ENCODE data around the gene ACOT13.
A peak's percentile ranks its signal among the peaks of the same experiment; 100 is the strongest.

Gene ACOT13

DNA sequence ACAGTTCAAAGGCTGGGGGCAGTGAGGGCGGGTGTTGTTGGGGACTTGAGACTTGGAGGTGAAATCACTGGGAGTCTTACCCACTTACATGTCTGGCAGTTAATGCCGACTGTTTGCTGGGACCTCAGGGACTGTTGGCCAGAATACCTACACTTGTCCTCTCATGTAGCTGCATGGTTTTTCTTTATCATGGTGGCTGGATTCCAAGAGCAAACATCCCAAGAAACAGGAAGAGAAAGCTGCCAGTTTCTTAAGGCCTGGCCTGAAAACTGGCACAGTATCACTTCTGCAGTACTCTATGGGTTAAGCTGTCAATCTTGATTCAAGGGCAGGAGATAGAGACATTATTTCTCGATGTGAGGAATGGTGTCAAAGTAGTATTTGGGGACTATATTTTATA, 71.9 kb downstream of the ACOT13 start:
- no peaks in the 10 kb centered on the region for H3K27me3 ChIP-seq (ENCODE audit: low read depth, low read length)
- H3K36me3 ChIP-seq (replicated peaks; ENCODE audit: low read depth, low read length), result no peaks in the 10 kb centered on the region
- H3K4me1 ChIP-seq (ENCODE audit: low read length), result peaks cover 24% of the 10 kb centered on the region
- no peak overlapping the region for H3K4me3 ChIP-seq (ENCODE audit: low read length)
- no peak for TF ChIP-seq EZH2phosphoT487 (IDR thresholded peaks at IDR 0.05; ENCODE audit: low read depth)
- TF ChIP-seq, protein P1, sequence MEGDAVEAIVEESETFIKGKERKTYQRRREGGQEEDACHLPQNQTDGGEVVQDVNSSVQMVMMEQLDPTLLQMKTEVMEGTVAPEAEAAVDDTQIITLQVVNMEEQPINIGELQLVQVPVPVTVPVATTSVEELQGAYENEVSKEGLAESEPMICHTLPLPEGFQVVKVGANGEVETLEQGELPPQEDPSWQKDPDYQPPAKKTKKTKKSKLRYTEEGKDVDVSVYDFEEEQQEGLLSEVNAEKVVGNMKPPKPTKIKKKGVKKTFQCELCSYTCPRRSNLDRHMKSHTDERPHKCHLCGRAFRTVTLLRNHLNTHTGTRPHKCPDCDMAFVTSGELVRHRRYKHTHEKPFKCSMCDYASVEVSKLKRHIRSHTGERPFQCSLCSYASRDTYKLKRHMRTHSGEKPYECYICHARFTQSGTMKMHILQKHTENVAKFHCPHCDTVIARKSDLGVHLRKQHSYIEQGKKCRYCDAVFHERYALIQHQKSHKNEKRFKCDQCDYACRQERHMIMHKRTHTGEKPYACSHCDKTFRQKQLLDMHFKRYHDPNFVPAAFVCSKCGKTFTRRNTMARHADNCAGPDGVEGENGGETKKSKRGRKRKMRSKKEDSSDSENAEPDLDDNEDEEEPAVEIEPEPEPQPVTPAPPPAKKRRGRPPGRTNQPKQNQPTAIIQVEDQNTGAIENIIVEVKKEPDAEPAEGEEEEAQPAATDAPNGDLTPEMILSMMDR (IDR thresholded peaks at IDR 0.05; ENCODE audit: low read depth, low read length), result no peak
- H3K27ac ChIP-seq (ENCODE audit: low read length), result no peak overlapping the region
- no peaks in the 10 kb centered on the region for H4K20me1 ChIP-seq (ENCODE audit: insufficient read depth, low read length)
- H2AFZ ChIP-seq (ENCODE audit: low read depth, low read length), result no peak overlapping the region
- H3K4me2 ChIP-seq (ENCODE audit: low read length), result no peak overlapping the region
- no peak overlapping the region for H3K9ac ChIP-seq (ENCODE audit: low read length)
- H3K9me3 ChIP-seq (ENCODE audit: insufficient read depth, low read length), result no peaks in the 10 kb centered on the region; the same call in 1 of the 2 replicates
- H3K79me2 ChIP-seq (ENCODE audit: low read length), result no peaks in the 10 kb centered on the region

DNA sequence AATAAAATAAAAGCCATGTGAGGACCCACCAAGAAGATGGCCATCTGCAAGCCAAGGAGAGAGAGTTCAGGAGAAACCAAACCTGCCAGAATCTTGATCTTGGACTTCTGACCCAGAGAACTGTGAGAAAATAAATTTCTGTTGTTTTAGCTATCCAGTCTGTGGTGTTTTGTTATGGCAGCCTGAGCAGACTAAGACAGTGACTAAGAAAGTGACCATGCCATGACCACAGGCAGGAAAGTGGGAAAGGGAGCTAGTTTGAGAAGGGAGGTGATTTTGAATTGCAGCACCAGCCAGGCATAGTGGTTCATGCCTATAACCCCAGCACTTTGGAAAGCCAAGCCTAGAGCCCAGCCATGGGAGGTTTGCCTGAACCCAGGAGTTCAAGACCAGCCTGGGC, 74.0 kb downstream of the ACOT13 start:
- no peaks in the 10 kb centered on the region for H3K79me2 ChIP-seq (ENCODE audit: low read length)
- no peaks in the 10 kb centered on the region for H3K27me3 ChIP-seq (ENCODE audit: low read depth, low read length)
- H3K9me3 ChIP-seq (ENCODE audit: insufficient read depth, low read length), result no peaks in the 10 kb centered on the region; the same call in 1 of the 2 replicates
- no peaks in the 10 kb centered on the region for H4K20me1 ChIP-seq (ENCODE audit: insufficient read depth, low read length)
- H2AFZ ChIP-seq (ENCODE audit: low read depth, low read length), result no peak overlapping the region
- no peak overlapping the region for H3K27ac ChIP-seq (ENCODE audit: low read length)
- H3K9ac ChIP-seq (ENCODE audit: low read length), result no peak overlapping the region
- H3K36me3 ChIP-seq (replicated peaks; ENCODE audit: low read depth, low read length), result no peaks in the 10 kb centered on the region
- H3K4me1 ChIP-seq (ENCODE audit: low read length), result peaks cover 38% of the 10 kb centered on the region
- no peak overlapping the region for H3K4me2 ChIP-seq (ENCODE audit: low read length)
- TF ChIP-seq, protein P1 (IDR thresholded peaks at IDR 0.05; ENCODE audit: low read depth, low read length), result no peak
- no peak for TF ChIP-seq EZH2phosphoT487 (IDR thresholded peaks at IDR 0.05; ENCODE audit: low read depth)
- H3K4me3 ChIP-seq (ENCODE audit: low read length), result no peak overlapping the region

DNA sequence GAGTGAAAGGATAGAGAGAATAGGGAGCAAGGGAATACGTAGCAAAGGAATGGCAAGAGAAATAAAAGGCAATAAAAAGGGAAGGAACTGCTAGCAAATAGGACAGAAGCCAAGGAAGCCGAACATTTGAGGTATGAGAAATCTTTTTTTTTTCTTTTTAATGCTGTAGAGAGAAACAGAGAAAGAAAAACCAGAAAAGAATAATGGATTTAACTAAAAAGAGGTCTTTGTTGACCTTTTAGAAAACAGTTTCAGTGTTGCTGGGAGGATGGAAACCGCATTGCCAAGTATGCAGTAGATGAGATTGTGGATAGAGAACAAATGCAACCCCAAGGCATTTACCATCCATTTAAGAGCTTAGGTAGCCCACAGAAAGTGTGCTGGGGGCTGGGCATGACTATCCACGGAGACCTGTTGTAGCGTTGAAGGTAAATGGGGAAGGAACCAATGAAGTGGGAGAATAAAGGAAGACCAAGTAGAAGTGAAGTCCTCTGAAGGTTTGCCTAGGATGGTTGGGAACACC, 75.4 kb downstream of the ACOT13 start:
- no peaks in the 10 kb centered on the region; the same call in 1 of the 2 replicates for H3K9me3 ChIP-seq (ENCODE audit: insufficient read depth, low read length)
- peak overlapping the region; percentile 64; the same call in 1 of the 2 replicates for H3K4me3 ChIP-seq (ENCODE audit: low read length)
- no peaks in the 10 kb centered on the region for H3K27me3 ChIP-seq (ENCODE audit: low read depth, low read length)
- H3K4me1 ChIP-seq (ENCODE audit: low read length), result peaks cover 38% of the 10 kb centered on the region
- H3K79me2 ChIP-seq (ENCODE audit: low read length), result no peaks in the 10 kb centered on the region
- no peak overlapping the region for H3K4me2 ChIP-seq (ENCODE audit: low read length)
- H3K27ac ChIP-seq (ENCODE audit: low read length), result peak overlapping the region; percentile 94
- H4K20me1 ChIP-seq (ENCODE audit: insufficient read depth, low read length), result no peaks in the 10 kb centered on the region
- no peak overlapping the region for H2AFZ ChIP-seq (ENCODE audit: low read depth, low read length)
- no peaks in the 10 kb centered on the region for H3K36me3 ChIP-seq (replicated peaks; ENCODE audit: low read depth, low read length)
- no peak for TF ChIP-seq EZH2phosphoT487 (IDR thresholded peaks at IDR 0.05; ENCODE audit: low read depth)
- TF ChIP-seq, protein P1 (IDR thresholded peaks at IDR 0.05; ENCODE audit: low read depth, low read length), result no peak
- no peak overlapping the region for H3K9ac ChIP-seq (ENCODE audit: low read length)

DNA sequence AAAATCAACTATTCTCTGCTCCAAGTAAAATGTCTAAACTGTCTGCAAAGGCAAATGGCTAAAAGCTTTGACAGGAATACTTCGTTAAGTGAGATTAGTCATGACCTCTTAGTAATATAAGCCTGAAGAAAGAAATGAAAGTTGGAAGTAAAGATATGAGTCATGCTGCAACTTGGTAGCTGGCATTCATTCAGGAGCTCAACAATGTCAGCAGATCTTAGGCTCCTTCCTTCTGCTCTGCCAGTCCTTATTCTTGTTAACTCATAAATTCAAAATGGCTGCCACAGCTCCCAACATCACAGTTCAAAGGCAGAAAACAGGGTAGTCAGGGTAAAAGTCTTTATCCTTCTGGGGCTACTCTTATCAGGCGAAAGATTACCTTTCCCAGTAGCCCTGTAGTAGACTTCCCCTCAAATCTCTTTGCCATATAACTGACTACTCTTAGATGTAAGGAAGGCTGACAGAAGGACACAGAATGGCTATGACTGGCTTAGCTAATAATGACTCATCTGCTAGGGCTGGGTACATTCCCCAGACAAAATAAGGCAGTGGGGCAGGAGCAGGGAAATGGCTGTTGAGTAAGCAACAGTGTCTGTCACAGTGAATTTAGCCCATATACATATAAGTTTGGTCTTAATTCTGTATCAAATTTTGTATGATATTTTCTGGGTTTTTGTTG, 76.5 kb downstream of the ACOT13 start:
- peak overlapping the region; percentile 52; the same call in 1 of the 2 replicates for H3K9ac ChIP-seq (ENCODE audit: low read length)
- peak overlapping the region; percentile 94 for H3K27ac ChIP-seq (ENCODE audit: low read length)

More for the DNA sequence above, 76.5 kb downstream of the ACOT13 start:
- Histone ChIP-seq H3K27me3 (ENCODE audit: low read depth, low read length) (no peaks in the 10 kb centered on the region), H2AFZ (ENCODE audit: low read depth, low read length) (no peak overlapping the region), H3K4me3 (ENCODE audit: low read length) (peak overlapping the region; percentile 64), H3K79me2 (ENCODE audit: low read length) (no peaks in the 10 kb centered on the region), H3K4me1 (ENCODE audit: low read length) (peaks cover 38% of the 10 kb centered on the region), H3K36me3 (replicated peaks; ENCODE audit: low read depth, low read length) (no peaks in the 10 kb centered on the region), H3K9me3 (ENCODE audit: insufficient read depth, low read length) (no peaks in the 10 kb centered on the region; the same call in 1 of the 2 replicates), H4K20me1 (ENCODE audit: insufficient read depth, low read length) (no peaks in the 10 kb centered on the region), H3K4me2 (ENCODE audit: low read length) (peak overlapping the region; percentile 62)
- TF ChIP-seq, protein P1 (IDR thresholded peaks at IDR 0.05; ENCODE audit: low read depth, low read length), result no peak
- TF ChIP-seq EZH2phosphoT487 (IDR thresholded peaks at IDR 0.05; ENCODE audit: low read depth), result no peak
